A549 (cell line): Measurements from ENCODE around the gene LINC00305.

ENCODE experiments used
- CHD2 ChIP-seq: fragments of 150-350 bp; IDR thresholded peaks from 2 replicates; pipeline ENCODE4 v1.6.1; 2014; ENCODE audit warnings: low read length; ENCODE audit not compliant: partially characterized antibody
- CTCF ChIP-seq: fragments of >200 bp; sonication (Bioruptor Twin); formaldehyde crosslinking; IDR thresholded peaks from 3 replicates; pipeline ENCODE4 v1.5.1; 2016
- MAZ ChIP-seq: fragments of 150-350 bp; IDR thresholded peaks from 2 replicates; pipeline ENCODE4 v1.6.1; 2014; ENCODE audit warnings: antibody characterized with exemption, low read depth, low read length, borderline replicate concordance
- RCOR1 ChIP-seq: fragments of 150-350 bp; IDR thresholded peaks from 2 replicates; pipeline ENCODE4 v1.6.1; 2014; ENCODE audit warnings: antibody characterized with exemption, low read length, low read depth
- SMC3 ChIP-seq: fragments of >200 bp; sonication (Bioruptor Twin); formaldehyde crosslinking; IDR thresholded peaks from 3 replicates; pipeline ENCODE4 v1.6.1; 2018; ENCODE audit warnings: inconsistent platforms

- TF ChIP-seq SMC3, result no peak
- no peak for TF ChIP-seq CTCF
- TF ChIP-seq CHD2, result no peak
- TF ChIP-seq RCOR1, result no peak
- no peak for TF ChIP-seq MAZ
Measured at GRCh38 chr18:64191069-64191468, 42.2 kb upstream of the LINC00305 start.
